GM23338 (cell line): ENCODE results near the gene PSMB7. TPM values are rescaled to one million over a fixed set of nuclear protein-coding genes. Genes with fewer than 3 reads are reported as not detected.

Experiments used
- ATAC-seq: fragments of 200-7000 bp; cut with Tn5 transposase; 3 replicates; pipeline ENCODE4 v1.9.1; 2020
- DNase-seq: peaks from one replicate; pipeline ENCODE4 v3.0.0-alpha.2; 2015; ENCODE audit warnings: low spot score
- H2AFZ ChIP-seq: fragments of 200-600 bp; sonication (generic); 2 replicates; pipeline ENCODE4 v1.8.0; 2016; ENCODE audit warnings: antibody characterized with exemption, mild to moderate bottlenecking, moderate library complexity
- H3F3A ChIP-seq: fragments of 200-600 bp; sonication (generic); replicated peaks from 2 replicates; pipeline ENCODE4 v1.8.0; 2017; ENCODE audit warnings: antibody characterized with exemption, mixed run types, low read depth
- H3K27ac ChIP-seq: fragments of 200-600 bp; sonication (generic); 2 replicates; pipeline ENCODE4 v1.6.1; 2016; ENCODE audit warnings: low read depth
- H3K27me3 ChIP-seq: fragments of 200-600 bp; sonication (generic); 2 replicates; pipeline ENCODE4 v1.8.0; 2016; ENCODE audit warnings: mild to moderate bottlenecking, mixed run types, moderate library complexity; ENCODE audit not compliant: insufficient read depth
- H3K36me3 ChIP-seq: fragments of 200-600 bp; sonication (generic); 2 replicates; pipeline ENCODE4 v1.8.0; 2016; ENCODE audit warnings: mild to moderate bottlenecking; ENCODE audit not compliant: insufficient read depth
- H3K4me1 ChIP-seq: fragments of 200-600 bp; sonication (generic); 2 replicates; pipeline ENCODE4 v1.8.0; 2016; ENCODE audit warnings: mild to moderate bottlenecking, moderate library complexity; ENCODE audit not compliant: insufficient read depth
- H3K4me2 ChIP-seq: fragments of 200-600 bp; sonication (generic); 2 replicates; pipeline ENCODE4 v1.7.1; 2017; ENCODE audit warnings: mixed run types
- H3K4me3 ChIP-seq: fragments of 200-600 bp; sonication (generic); 2 replicates; pipeline ENCODE4 v1.6.1; 2016; ENCODE audit warnings: mixed run types
- H3K79me2 ChIP-seq: fragments of 200-600 bp; sonication (generic); replicated peaks from 2 replicates; pipeline ENCODE4 v1.8.0; 2017; ENCODE audit warnings: mild to moderate bottlenecking; ENCODE audit not compliant: insufficient read depth
- H3K9me2 ChIP-seq: fragments of 200-600 bp; sonication (generic); 2 replicates; pipeline ENCODE4 v1.8.0; 2017; ENCODE audit not compliant: insufficient read depth
- H4K20me1 ChIP-seq: fragments of 200-600 bp; sonication (generic); replicated peaks from 2 replicates; pipeline ENCODE4 v1.8.0; 2017; ENCODE audit warnings: mild to moderate bottlenecking; ENCODE audit not compliant: insufficient read depth
- H3K27ac Mint-ChIP-seq: 2 replicates; pipeline ENCODE4 v1.8.0; 2020; ENCODE audit warnings: inconsistent platforms, mild to moderate bottlenecking, moderate library complexity, mixed read lengths
- H3K27me3 Mint-ChIP-seq: 3 replicates; pipeline ENCODE4 v1.8.0; 2022; ENCODE audit warnings: low read depth, mild to moderate bottlenecking, moderate library complexity, mixed read lengths, inconsistent platforms; ENCODE audit not compliant: insufficient read depth, poor library complexity
- H3K36me3 Mint-ChIP-seq: 3 replicates; pipeline ENCODE4 v1.8.0; 2021; ENCODE audit warnings: low read depth, mild to moderate bottlenecking, inconsistent platforms, moderate library complexity, mixed read lengths
- H3K4me1 Mint-ChIP-seq: 3 replicates; pipeline ENCODE4 v1.8.0; 2020; ENCODE audit warnings: mild to moderate bottlenecking, inconsistent platforms, mixed read lengths
- H3K4me3 Mint-ChIP-seq: 3 replicates; pipeline ENCODE4 v1.8.0; 2021; ENCODE audit warnings: moderate library complexity, mild to moderate bottlenecking, inconsistent platforms, mixed read lengths
- H3K9me3 Mint-ChIP-seq: 3 replicates; pipeline ENCODE4 v1.8.0; 2020; ENCODE audit warnings: moderate library complexity, mild to moderate bottlenecking, inconsistent platforms, mixed read lengths
- CREB1 ChIP-seq: fragments of 250-450 bp; sonication (Bioruptor Pico); IDR thresholded peaks from 2 replicates; pipeline ENCODE4 v1.5.0; 2020; ENCODE audit warnings: low read depth, mild to moderate bottlenecking, moderate library complexity
- CTCF ChIP-seq, 2 experiments: fragments of 200-600 bp in 1 of 2; sonication (generic) in 1 of 2; conservative IDR thresholded peaks; 2 replicates each; pipeline versions ENCODE4 v1.5.1 to v1.6.1; 2016 to 2017; ENCODE audit warnings: antibody characterized with exemption in 2 of 2, low read depth in 2 of 2, mild to moderate bottlenecking in 2 of 2, moderate library complexity in 1 of 2
- ETS1 ChIP-seq: IDR thresholded peaks from 2 replicates; pipeline ENCODE4 v1.6.1; 2016; ENCODE audit warnings: antibody characterized with exemption
- EZH2 ChIP-seq: fragments of 200-600 bp; sonication (generic); IDR thresholded peaks from one replicate; pipeline ENCODE4 v1.8.0; 2017; ENCODE audit warnings: antibody characterized with exemption, mild to moderate bottlenecking, low read depth; ENCODE audit not compliant: unreplicated experiment
- EZH2phosphoT487 ChIP-seq: fragments of 200-600 bp; sonication (generic); IDR thresholded peaks from one replicate; pipeline ENCODE4 v1.8.1; 2018; ENCODE audit warnings: antibody characterized with exemption; ENCODE audit not compliant: unreplicated experiment
- JUNB ChIP-seq: IDR thresholded peaks from one replicate; pipeline ENCODE4 v1.6.1; 2016; ENCODE audit warnings: antibody characterized with exemption; ENCODE audit not compliant: unreplicated experiment
- NANOG ChIP-seq: IDR thresholded peaks from 2 replicates; pipeline ENCODE4 v1.6.1; 2016; ENCODE audit warnings: antibody characterized with exemption, borderline replicate concordance
- POLR2AphosphoS5 ChIP-seq: IDR thresholded peaks from 2 replicates; pipeline ENCODE4 v1.6.1; 2016; ENCODE audit warnings: antibody characterized with exemption, low read depth
- REST ChIP-seq: IDR thresholded peaks from one replicate; pipeline ENCODE4 v1.6.1; 2018; ENCODE audit warnings: antibody characterized with exemption; ENCODE audit not compliant: unreplicated experiment
- STAT1 ChIP-seq: IDR thresholded peaks from one replicate; pipeline ENCODE4 v1.6.1; 2016; ENCODE audit warnings: antibody characterized with exemption; ENCODE audit not compliant: unreplicated experiment
- ZNF114 ChIP-seq: fragments of 250-450 bp; sonication (Bioruptor Pico); IDR thresholded peaks from 2 replicates; pipeline ENCODE4 v1.5.0; 2020; ENCODE audit warnings: mild to moderate bottlenecking, moderate library complexity
- ZNF331 ChIP-seq: fragments of 250-450 bp; sonication (Bioruptor Pico); IDR thresholded peaks from 2 replicates; pipeline ENCODE4 v1.5.0; 2020; ENCODE audit warnings: low read depth, mild to moderate bottlenecking, moderate library complexity
- ZNF462 ChIP-seq: fragments of 250-450 bp; sonication (Bioruptor Pico); IDR thresholded peaks from 2 replicates; pipeline ENCODE4 v1.5.0; 2020; ENCODE audit warnings: mild to moderate bottlenecking, moderate library complexity
- polyA plus RNA-seq: library from polyadenylated mRNA; unstranded; fragments of >200 nt; fragmentation: Nextera tagmentation; extraction: Ambion mirVana; gene quantifications from 2 replicates; pipeline ENCODE4 v1.2.1, GENCODE V29; 2016
- total RNA-seq: library from RNA; depleted of rRNA; stranded (reverse); fragments of >200 nt; shearing (Covaris generic); gene quantifications from 2 replicates; pipeline ENCODE4 v1.2.3, GENCODE V29; 2014

The PSMB7 gene
- total and polyA plus RNA-seq, 2 experiments from 2014 or later = 255 to 268 TPM

GRCh38 chr9:124325816-124326215 lies 89.4 kb downstream of the PSMB7 start:
- H3K36me3 ChIP-seq = no peaks in the 10 kb centered on the region
- no peaks in the 10 kb centered on the region for H3K9me2 ChIP-seq
- H3K4me3 Mint-ChIP-seq = no peak overlapping the region
- no peaks in the 10 kb centered on the region for H3K36me3 Mint-ChIP-seq
- H3K27ac ChIP-seq = no peak overlapping the region
- peaks cover 4% of the 10 kb centered on the region for H3K27me3 Mint-ChIP-seq
- no peaks in the 10 kb centered on the region for H3F3A ChIP-seq
- no peak for DNase-seq
- no peak overlapping the region for H3K27ac Mint-ChIP-seq
- H3K4me1 Mint-ChIP-seq = no peaks in the 10 kb centered on the region
- H2AFZ ChIP-seq = no peak overlapping the region
- H3K4me3 ChIP-seq = no peak overlapping the region
- no peak overlapping the region for H3K4me2 ChIP-seq
- ATAC-seq = no peak
- no peak for TF ChIP-seq ZNF114 (CRISPR knock-in tag)
- no peak for TF ChIP-seq NANOG
- no peak for TF ChIP-seq CTCF (conservative IDR thresholded peaks at IDR 0.05; ENCODE audit: low read depth in 2 of 2)
- TF ChIP-seq EZH2phosphoT487 = no peak
- no peak for TF ChIP-seq REST
- TF ChIP-seq ZNF331 (CRISPR knock-in tag) = no peak
- TF ChIP-seq STAT1 = no peak
- no peak for TF ChIP-seq EZH2
- TF ChIP-seq ETS1 = no peak
- TF ChIP-seq CREB1 (CRISPR knock-in tag) = no peak
- no peak for TF ChIP-seq POLR2AphosphoS5
- TF ChIP-seq ZNF462 (CRISPR knock-in tag) = no peak
- TF ChIP-seq JUNB = no peak
- H4K20me1 ChIP-seq = no peaks in the 10 kb centered on the region
- no peaks in the 10 kb centered on the region for H3K79me2 ChIP-seq
- H3K27me3 ChIP-seq = no peaks in the 10 kb centered on the region
- no peaks in the 10 kb centered on the region for H3K9me3 Mint-ChIP-seq
- H3K4me1 ChIP-seq = no peaks in the 10 kb centered on the region
